ENCODE measurements around the gene GSE1. TPM values are rescaled to one million over a fixed set of nuclear protein-coding genes. Genes with fewer than 3 reads are reported as not detected.

Gene GSE1
- total RNA-seq, 3 donors from 2014 or later = 15.5 to 15.6 (median 15.5) TPM

GRCh38 chr16:85641776-85642176, 28.7 kb downstream of the GSE1 start:
- ATAC-seq (no peak), DNase-seq (no peak)
- H3K36me3 Mint-ChIP-seq (ENCODE audit: insufficient read depth) = no peaks in the 10 kb centered on the region
- no peaks in the 10 kb centered on the region for H3K27me3 Mint-ChIP-seq (ENCODE audit: low read depth)
- no peak overlapping the region for H3K4me3 Mint-ChIP-seq
- peaks cover 8% of the 10 kb centered on the region for H3K4me1 Mint-ChIP-seq (ENCODE audit: low read depth)
- H3K9me3 Mint-ChIP-seq = no peaks in the 10 kb centered on the region

- no peak for DNase-seq
- Mint-ChIP-seq H3K4me3 (no peak overlapping the region), H3K9me3 (no peaks in the 10 kb centered on the region), H3K36me3 (ENCODE audit: insufficient read depth) (no peaks in the 10 kb centered on the region), H3K27me3 (ENCODE audit: low read depth) (no peaks in the 10 kb centered on the region), H3K4me1 (ENCODE audit: low read depth) (peaks cover 8% of the 10 kb centered on the region)
- ATAC-seq = no peak
Observed at GRCh38 chr16:85642762-85643358, 29.7 kb downstream of the GSE1 start.

- DNase-seq = no peak
- H3K27me3 Mint-ChIP-seq (ENCODE audit: low read depth) = no peaks in the 10 kb centered on the region
- no peak for ATAC-seq
- peaks cover 8% of the 10 kb centered on the region for H3K4me1 Mint-ChIP-seq (ENCODE audit: low read depth)
- no peaks in the 10 kb centered on the region for H3K36me3 Mint-ChIP-seq (ENCODE audit: insufficient read depth)
- H3K4me3 Mint-ChIP-seq = no peak overlapping the region
- no peaks in the 10 kb centered on the region for H3K9me3 Mint-ChIP-seq
Observed at GRCh38 chr16:85643631-85644030, 30.5 kb downstream of the GSE1 start.

- Mint-ChIP-seq H3K36me3 (ENCODE audit: insufficient read depth) (no peaks in the 10 kb centered on the region), H3K4me1 (ENCODE audit: low read depth) (peaks cover 13% of the 10 kb centered on the region), H3K9me3 (no peaks in the 10 kb centered on the region), H3K4me3 (no peak overlapping the region), H3K27me3 (ENCODE audit: low read depth) (no peaks in the 10 kb centered on the region)
- DNase-seq (no peak), ATAC-seq (no peak)
Observed at GRCh38 chr16:85644093-85644712, 31.1 kb downstream of the GSE1 start.

- H3K4me1 Mint-ChIP-seq (ENCODE audit: low read depth) = peaks cover 13% of the 10 kb centered on the region
- no peaks in the 10 kb centered on the region for H3K9me3 Mint-ChIP-seq
- H3K36me3 Mint-ChIP-seq (ENCODE audit: insufficient read depth) = no peaks in the 10 kb centered on the region
- no peaks in the 10 kb centered on the region for H3K27me3 Mint-ChIP-seq (ENCODE audit: low read depth)
- no peak for ATAC-seq
- DNase-seq = no peak
- no peak overlapping the region for H3K4me3 Mint-ChIP-seq
Observed at GRCh38 chr16:85645021-85645589, 32.0 kb downstream of the GSE1 start.

GRCh38 chr16:85646358-85646907, 33.3 kb downstream of the GSE1 start:
- Mint-ChIP-seq H3K4me3 (no peak overlapping the region), H3K36me3 (ENCODE audit: insufficient read depth) (no peaks in the 10 kb centered on the region), H3K4me1 (ENCODE audit: low read depth) (peaks cover 13% of the 10 kb centered on the region), H3K9me3 (no peaks in the 10 kb centered on the region), H3K27me3 (ENCODE audit: low read depth) (no peaks in the 10 kb centered on the region)
- ATAC-seq (no peak), DNase-seq (no peak)

GRCh38 chr16:85646976-85647375, 33.9 kb downstream of the GSE1 start:
- H3K9me3 Mint-ChIP-seq = no peaks in the 10 kb centered on the region

GRCh38 chr16:85648070-85648714, 35.1 kb downstream of the GSE1 start:
- Mint-ChIP-seq H3K9me3 (no peaks in the 10 kb centered on the region), H3K36me3 (ENCODE audit: insufficient read depth) (no peaks in the 10 kb centered on the region), H3K4me3 (no peak overlapping the region), H3K27me3 (ENCODE audit: low read depth) (no peaks in the 10 kb centered on the region), H3K4me1 (ENCODE audit: low read depth) (peaks cover 11% of the 10 kb centered on the region)
- no peak for DNase-seq
- ATAC-seq = no peak

More at GRCh38 chr16:85646976-85647375, 33.9 kb downstream of the GSE1 start:
- no peak overlapping the region for H3K4me3 Mint-ChIP-seq
- DNase-seq (no peak), ATAC-seq (no peak)
- H3K4me1 Mint-ChIP-seq (ENCODE audit: low read depth) = peaks cover 13% of the 10 kb centered on the region
- no peaks in the 10 kb centered on the region for H3K36me3 Mint-ChIP-seq (ENCODE audit: insufficient read depth)
- H3K27me3 Mint-ChIP-seq (ENCODE audit: low read depth) = no peaks in the 10 kb centered on the region

GRCh38 chr16:85648805-85649204, 35.7 kb downstream of the GSE1 start:
- Mint-ChIP-seq H3K4me3 (no peak overlapping the region), H3K36me3 (ENCODE audit: insufficient read depth) (no peaks in the 10 kb centered on the region), H3K9me3 (no peaks in the 10 kb centered on the region), H3K27me3 (ENCODE audit: low read depth) (no peaks in the 10 kb centered on the region), H3K4me1 (ENCODE audit: low read depth) (peaks cover 11% of the 10 kb centered on the region)
- no peak for ATAC-seq
- DNase-seq = no peak

- H3K4me1 Mint-ChIP-seq (ENCODE audit: low read depth) = peaks cover 5% of the 10 kb centered on the region
Observed at GRCh38 chr16:85649411-85650134, 36.5 kb downstream of the GSE1 start.

GRCh38 chr16:85650135-85650843, 37.2 kb downstream of the GSE1 start:
- H3K9me3 Mint-ChIP-seq = no peaks in the 10 kb centered on the region
- H3K36me3 Mint-ChIP-seq (ENCODE audit: insufficient read depth) = no peaks in the 10 kb centered on the region
- H3K27me3 Mint-ChIP-seq (ENCODE audit: low read depth) = no peaks in the 10 kb centered on the region
- DNase-seq (no peak), ATAC-seq (no peak)
- no peak overlapping the region for H3K4me3 Mint-ChIP-seq
- peaks cover 5% of the 10 kb centered on the region for H3K4me1 Mint-ChIP-seq (ENCODE audit: low read depth)

More at GRCh38 chr16:85649411-85650134, 36.5 kb downstream of the GSE1 start:
- DNase-seq = no peak
- Mint-ChIP-seq H3K4me3 (no peak overlapping the region), H3K27me3 (ENCODE audit: low read depth) (no peaks in the 10 kb centered on the region), H3K9me3 (no peaks in the 10 kb centered on the region), H3K36me3 (ENCODE audit: insufficient read depth) (no peaks in the 10 kb centered on the region)
- ATAC-seq = no peak

GRCh38 chr16:85650844-85651628, 37.9 kb downstream of the GSE1 start:
- H3K36me3 Mint-ChIP-seq (ENCODE audit: insufficient read depth) = peaks cover 3% of the 10 kb centered on the region
- no peak overlapping the region for H3K4me3 Mint-ChIP-seq
- H3K4me1 Mint-ChIP-seq (ENCODE audit: low read depth) = peaks cover 5% of the 10 kb centered on the region
- H3K27me3 Mint-ChIP-seq (ENCODE audit: low read depth) = no peaks in the 10 kb centered on the region
- no peaks in the 10 kb centered on the region for H3K9me3 Mint-ChIP-seq
- ATAC-seq (no peak), DNase-seq (no peak)

Measured in activated T-cell treated with anti-CD3 and anti-CD28 coated beads, Interleukin-2, amount 50 U/mL, for 4 hours (primary cell).